HG03571 (cell line): ENCODE data around the gene MYO7B.

Source experiments
- ATAC-seq: cut with Tn5 transposase; IDR thresholded peaks from one replicate; pipeline ENCODE4 v1.9.1; 2021; ENCODE audit not compliant: unreplicated experiment

Gene MYO7B

DNA sequence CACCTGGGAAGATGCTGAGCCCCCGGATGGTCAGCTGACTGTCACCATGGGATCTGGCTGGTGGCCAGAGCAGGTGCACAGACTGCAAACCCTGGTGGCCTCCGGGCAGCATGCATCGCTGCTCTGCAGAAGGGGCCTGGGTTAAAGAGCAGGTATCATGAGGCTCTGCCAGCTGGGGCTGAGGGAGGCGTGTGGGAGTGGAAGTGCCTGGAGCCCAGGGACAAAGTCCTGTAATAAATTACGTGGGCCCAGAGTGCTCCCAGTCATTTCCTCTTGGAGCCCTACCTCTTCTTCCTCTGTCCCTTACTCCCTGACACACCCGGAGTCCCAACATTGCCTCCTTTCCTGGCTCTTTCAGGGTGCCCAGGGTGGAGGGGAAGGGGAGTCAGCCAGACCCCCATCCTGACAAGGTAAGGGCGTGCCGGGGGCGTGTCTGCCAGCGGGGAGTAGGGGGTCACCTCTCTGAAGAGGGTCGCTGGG lies at the start of gene MYO7B:
MYO7B (plus strand) TSS at position 262 of the 480 bp plus-strand sequence. CDS start 24,040 bp downstream, outside the sequence.
- ATAC-seq = no peak

DNA sequence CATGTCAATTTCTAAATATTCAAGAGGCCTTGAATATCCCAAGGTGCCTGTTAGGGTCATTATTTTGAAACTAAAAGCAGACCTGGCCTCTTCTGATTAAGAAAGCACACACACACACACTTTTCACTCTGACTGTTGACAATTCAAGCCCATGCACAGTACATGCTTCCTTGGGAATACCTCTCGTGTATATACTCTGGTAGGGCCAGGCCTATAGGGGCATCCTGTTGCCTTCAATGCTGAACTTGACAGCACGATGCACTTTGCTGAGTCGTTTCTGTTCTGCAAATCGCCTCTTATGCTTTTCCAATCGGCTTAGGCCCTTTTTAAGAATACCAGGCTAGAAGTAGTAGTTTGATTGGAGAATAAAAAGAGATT lies 49.8 kb upstream of the MYO7B start:
- no peak for ATAC-seq

DNA sequence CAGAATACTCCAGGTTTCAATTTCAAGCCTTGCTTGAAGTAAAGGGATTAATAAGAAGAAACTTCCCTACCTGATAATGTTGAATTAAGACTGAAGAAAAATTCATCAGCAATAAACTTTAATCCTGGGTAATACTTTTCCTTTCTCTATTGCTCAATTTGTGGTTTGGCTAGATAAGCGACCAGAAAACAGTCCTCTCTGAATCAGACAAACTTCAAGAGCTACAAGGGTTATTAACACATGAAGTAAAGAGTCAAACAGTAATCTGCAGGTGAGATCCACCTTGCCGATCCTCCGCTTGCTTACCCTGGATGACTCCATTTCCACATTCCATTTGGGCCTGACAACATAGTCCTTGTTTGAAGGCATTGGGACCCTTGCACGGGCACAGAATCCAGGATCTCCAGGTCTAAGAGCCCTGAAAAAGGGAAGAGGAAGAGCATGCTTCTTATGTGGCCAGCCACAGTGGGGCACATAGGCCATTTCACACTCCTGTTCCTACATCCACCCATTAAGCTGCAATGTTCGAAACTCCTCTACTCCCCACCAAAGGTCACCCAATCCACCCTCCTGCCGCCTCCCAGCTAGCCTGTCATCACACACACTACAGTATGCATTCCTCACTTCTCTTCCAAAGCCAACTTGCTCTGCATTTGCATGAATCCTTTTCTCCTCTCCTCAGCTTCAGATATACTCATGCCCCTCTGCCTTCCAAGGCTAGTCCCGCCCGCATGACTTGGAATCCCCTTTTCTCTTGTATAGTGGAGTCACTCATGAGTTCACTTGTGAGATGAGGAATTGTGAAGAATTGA lies 49.0 kb upstream of the MYO7B start:
- no peak for ATAC-seq

DNA sequence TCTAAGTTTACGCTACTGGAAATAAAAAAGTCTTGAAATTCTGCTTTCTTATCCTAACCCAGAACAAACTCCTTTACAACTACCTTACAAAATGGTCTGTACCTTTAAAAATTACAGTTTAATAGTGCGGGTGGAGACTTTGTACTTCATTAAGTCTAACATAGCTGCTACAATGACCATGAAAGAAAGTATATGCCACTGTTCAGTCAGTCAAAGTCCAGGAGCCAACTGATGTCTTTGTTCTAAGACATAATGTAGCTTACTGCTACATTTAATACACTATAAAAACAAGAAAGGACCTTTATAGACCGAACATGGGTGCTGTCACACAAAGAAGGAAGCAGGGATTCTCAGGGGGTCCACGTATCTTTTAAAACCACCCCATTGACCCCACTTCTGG lies 45.2 kb upstream of the MYO7B start:
- ATAC-seq = no peak

DNA sequence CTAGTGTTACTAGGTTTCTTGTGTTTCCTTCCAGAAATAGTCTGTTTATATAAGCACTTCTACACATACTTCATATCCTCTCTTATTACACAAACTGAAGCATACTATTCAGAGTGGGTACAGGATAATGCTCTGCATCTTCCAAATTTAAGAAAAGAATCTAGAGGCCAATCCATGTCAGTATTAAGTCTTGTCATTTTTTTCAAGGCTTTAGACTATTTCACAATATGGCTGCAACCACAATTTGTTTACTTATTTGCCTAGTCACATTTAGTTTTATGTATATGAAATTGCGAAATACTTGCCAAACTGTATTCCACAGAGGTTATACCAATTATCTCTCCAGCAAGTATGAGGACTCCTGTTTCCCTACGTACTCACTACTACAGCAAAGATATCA lies 37.1 kb upstream of the MYO7B start:
- no peak for ATAC-seq

DNA sequence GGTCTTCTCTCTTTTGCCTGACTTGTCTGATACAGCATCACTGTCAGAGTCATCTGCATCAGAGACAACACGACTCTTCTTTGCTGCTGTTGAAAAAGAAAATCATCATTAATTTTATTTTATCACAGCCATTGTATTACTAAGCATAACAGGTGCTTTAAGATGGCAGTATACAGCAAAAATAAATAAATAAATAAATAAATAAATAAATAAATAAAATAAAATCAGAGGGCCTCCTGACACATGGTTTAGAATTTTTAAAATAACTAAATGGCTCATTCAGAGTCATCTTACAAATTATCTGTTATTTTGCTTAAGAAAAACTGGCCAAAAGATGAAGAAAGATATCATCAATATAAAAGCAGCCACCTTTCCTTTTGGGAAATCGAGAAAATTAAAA lies 32.0 kb upstream of the MYO7B start:
- no peak for ATAC-seq

DNA sequence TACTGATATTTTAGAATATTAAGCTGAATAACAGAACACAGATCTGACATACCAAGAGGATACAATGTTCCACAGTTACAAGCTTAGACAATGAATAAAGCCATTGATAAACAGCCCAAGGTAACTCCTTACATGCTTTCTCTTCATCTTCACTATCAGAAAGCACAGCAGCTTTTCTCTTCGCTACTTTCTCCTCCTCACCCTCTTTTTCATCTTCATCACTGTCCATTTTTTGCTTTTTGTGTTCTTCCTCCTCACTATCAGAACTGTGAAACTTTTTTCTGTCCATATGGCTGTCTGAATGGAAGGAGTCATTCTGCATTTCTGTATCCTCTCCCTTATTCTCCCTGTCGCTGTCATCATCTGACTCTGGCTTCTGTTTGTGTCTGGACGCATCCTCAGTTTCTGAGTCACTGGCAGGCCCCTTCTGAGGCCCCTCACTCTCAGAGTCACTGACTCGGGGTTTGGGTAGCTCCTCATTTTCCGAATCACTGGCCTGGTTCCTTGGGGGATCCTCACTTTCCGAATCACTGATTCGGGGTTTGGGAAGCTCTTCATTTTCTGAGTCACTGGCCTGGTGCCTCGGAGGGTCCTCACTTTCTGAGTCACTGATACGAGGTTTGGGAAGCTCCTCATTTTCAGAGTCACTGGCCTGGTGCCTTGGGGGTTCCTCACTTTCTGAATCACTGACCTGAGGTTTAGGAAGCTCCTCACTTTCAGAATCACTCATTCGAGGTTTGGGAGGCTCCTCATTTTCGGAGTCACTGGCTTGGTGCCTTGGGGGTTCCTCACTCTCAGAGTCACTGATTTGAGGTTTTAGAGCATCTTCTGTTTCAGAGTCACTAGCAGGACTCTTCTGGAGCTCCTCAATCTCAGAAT lies 30.7 kb upstream of the MYO7B start:
- ATAC-seq = no peak

DNA sequence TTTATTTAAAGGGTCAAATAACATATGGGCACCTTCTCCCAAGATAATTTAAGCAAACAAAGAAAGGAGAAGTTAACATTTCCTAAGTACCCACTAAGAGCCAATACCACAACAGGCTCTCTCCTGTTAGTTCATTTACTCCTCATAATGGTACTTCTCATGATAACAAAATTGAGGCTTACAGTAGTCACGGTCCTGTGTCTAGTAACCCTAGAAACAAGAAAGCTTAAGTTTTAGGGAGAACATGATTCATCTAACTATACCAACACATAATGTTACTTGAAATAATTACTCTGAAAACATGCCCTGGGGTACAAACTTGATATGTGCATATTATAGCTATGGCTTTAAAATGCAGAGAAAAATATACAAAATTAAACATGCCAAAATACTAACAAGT lies 29.0 kb upstream of the MYO7B start:
- ATAC-seq = no peak

DNA sequence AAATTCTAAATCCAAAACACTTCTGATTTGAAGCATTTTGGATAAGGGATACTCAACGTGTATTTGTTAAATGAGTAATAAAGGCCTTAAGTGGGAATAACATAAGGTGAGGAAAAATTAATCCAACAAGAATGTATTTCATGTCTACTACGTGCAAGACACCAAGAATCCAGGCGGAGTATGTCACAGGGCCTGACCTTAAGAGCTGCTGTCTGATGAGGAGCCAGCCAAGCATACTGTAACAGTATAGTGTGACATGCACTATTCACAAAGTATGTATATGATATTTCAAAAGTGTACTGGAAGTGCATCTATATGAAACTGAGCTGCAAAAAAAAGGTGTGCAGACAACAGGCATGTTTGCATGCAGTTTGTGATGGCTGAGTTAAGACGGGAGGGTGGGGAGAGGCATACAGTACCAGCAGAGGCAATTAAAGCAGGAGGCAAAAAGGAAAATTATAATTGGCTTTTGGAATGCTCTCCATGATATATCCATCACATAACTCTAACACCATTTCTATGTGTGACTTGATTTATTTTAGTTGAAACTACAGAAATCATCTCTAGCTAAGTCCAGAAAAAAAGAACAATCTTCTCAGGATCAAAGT lies 27.4 kb upstream of the MYO7B start:
- no peak for ATAC-seq

DNA sequence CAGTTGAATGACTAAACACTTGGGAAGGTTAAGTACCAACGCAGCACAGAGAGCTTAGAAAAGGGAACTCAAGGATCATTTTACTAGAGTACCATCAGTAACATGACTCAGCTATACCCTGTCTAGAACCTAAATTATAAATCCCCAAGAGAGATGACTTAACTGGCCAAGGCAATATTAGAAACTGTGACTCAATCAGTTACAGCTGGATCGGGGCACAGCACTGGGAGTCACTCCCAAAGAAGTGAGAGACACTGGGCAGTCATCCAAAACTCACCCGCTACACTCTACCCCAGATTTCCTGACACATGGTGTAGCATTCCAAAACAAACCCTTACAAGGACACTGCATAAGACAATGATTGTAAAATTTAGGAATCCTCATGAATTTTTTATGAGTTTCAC lies 26.9 kb upstream of the MYO7B start:
- no peak for ATAC-seq

DNA sequence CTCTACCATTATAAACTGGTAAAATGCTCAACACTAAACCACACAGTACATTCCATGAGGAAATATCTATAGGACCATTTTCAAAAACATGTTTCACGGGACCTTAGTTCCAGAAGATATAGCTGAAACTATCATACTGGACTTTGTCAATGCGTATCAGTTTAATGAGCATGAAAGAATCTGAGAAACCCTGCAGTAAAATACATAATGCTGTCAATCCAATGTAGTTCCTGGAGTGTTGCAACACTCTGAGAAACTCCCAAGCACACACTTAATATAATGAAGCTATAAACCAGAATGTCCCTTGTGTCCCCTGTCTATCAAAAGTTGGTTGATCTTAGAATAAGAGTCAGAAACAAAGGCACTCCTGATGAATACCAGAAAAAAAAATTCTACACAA lies 25.4 kb upstream of the MYO7B start:
- ATAC-seq = no peak

DNA sequence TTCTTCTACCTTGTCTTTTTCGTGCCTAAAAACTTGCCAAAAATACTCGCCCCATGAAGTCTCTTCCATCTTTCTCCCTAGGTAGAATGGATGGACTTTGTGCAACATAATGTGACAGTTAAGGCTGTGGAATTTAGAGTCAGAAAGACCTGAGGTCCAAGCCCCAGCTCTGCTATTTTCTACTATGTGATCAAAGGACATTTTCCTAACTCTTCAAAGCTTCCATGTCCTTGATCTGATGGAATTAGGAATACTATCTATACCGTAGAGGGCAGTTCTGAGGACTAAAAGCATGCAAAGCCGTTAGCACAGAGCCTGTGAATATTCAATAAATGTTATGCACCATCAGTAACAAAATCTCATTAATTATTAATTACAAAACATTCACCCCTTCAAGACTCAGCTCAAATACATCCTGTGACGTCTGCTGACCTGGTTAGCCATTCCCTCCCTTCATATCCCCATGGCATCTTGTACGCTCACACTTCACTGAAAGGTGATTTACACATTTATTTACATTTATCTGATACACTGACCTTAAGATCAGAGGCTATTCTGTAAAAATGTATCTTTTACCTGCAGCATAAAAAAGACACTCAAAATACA lies 24.3 kb upstream of the MYO7B start:
- ATAC-seq = no peak

DNA sequence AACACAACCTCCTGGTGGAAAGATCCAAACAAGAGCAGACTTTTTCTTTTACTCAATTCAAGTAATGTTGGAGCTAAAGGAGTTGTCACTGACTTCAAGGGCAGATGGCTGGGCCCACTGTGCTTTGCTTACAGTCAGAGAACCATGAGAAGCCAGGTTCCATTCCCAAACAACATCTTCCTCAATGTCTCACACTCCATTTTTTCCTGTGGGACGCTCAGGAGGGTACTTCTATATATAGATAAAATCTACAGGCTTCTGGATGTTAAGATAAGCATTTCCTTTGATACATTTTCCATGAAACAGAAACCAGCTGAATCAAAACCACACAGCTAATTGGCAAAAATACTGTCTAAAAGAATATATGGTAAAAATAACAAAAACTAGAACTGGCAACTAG lies 23.6 kb upstream of the MYO7B start:
- ATAC-seq = no peak

DNA sequence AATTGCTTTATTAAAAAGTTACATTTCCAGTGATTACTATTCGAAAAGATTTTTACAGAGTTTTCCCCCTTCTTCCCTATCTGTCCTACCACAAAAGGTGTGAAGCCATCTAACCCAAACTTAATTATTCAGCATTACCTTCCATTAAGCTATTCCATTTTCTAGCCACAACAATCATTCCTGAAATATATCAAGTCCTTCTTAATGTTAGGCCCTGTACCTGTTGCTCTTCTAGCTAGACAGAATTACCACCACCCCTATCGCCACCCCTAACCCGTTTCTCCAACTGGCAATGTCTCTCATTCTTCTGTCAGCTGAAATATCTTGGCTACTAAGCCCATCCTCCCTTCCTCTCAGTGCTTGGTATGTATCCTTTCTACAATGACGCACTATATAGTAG lies 23.1 kb upstream of the MYO7B start:
- ATAC-seq = no peak

DNA sequence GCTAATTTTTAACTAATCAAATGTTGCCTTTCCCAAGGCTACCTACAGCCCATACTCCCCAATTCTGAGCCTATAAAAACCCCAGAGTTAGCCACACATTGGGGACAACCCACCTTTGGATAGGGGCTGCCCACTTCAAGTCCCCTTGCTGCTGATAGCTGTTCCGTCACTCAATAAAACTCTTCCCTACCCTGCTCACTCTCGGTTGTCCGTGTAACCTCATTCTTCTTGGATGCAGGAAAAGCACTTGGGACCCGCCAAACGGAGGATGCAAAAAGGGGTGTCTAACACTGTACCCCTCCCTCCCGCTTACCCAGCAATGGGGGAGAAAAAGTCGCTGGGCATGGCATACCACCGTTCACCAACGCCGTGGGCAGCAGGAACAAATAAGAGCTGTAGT lies 21.4 kb upstream of the MYO7B start:
- no peak for ATAC-seq

DNA sequence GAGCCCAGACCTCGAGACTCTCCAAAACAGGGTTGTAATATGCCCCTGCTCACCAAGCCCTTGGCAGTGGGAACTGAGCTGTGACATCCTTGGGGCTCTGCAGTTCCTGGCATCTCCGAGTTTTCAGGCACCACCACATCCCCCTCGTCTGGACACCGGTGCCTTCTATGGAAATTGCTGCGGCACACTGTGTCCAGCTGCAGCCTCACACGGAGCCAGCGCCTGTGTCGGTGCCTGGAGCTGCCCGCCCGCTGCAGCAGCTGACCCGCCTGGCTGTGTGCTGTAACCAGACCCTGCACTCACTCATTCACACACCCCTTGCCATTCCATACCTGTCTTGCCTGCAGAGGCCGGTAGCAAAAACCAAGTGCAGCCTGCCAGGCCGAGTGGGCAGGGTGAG lies 21.0 kb upstream of the MYO7B start:
- no peak for ATAC-seq

DNA sequence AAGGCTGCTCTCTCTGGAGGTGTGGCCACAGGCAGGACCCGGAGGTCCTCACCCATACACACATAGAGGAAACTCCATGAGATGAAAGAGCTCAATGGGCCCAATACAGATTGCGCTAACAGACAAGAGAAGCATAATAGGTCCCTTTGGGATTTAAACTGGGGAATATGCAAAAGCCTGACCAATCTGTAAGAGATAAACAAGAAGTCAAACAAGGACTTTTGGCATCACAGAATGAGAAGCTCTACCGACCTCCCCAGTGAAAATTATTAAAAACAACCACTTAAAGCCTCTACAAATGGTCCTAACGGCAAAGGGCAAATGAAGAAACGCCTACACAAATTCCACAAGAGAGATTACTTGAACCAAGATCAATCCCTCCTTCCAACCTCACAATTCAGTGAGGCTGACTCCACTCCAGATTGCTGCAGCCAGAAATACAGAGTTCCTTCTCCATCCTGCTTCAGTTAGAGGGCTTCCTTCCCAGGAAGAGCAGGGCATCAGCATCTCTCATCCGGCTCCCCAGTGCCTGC lies 20.0 kb upstream of the MYO7B start:
- no peak for ATAC-seq

DNA sequence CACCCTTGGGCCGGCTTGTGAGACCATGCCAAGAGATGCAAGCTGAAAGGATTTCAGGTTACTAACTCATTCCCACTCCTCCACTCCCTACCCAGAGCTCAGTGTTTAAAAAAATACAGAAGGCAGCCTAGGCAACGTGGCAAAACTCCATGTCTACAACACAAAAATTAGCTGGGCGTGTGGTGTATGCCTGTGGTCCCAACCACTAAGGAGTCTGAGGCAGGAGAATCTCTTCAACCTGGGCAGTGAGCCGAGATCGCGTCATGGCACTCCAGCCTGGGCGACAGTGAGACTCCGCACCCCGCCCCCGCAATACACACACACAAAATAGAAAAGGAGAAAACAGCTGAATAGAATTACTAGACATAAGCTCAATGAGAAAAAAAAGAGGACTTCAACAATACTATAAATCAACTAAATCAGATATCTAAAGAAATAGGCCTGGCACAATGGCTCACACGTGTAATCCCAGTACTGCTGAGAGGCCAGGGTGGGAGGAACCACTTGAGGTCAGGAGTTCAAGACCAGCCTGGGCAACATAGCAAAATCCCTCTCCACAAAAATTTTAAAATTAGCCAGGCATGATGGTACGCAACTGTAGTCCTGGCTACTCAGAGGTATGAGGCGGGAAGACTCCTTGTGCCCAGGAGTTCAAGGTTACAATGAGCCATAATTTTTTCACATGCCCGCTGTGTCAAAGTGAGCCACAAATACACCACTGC lies 19.3 kb upstream of the MYO7B start:
- ATAC-seq = no peak

DNA sequence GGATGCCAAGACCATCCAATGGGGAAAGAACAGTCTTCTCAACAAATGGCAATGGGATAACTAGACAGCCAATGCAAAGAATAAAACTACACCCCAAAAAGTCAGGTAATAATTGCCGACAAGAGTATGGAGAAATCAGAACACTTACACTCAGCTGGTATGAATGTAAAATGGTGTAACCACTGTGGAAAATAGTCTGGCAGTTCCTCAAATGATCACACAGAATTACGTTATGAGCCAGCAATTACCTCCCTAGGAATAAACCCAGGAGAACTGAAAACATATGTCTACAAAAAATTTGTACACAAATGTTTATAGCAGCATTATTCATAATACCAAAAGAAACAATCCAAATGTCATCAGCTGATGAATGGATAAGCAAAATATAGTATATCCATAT lies 18.0 kb upstream of the MYO7B start:
- ATAC-seq = no peak

DNA sequence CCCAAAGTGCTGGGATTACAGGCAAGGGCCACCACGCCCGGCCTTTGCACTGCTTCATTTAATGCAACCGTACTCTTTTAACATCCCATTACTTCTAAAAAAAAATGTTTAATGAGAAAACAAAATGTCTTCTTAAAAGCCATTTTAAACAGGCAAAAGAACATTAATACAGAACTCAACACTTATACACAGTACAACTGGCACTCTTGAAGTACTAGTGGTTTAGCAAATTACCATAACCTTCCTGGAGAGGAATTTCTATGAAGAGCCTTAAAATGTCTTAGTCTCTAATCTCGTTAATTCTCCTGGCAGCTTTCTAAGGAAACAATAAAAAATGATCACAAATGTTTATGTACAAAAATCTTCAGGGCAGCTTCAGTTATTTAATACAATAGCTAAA lies 15.1 kb upstream of the MYO7B start:
- no peak for ATAC-seq
